GM21737 (cell line): ENCODE results near the gene LMX1B.

Experiments
- ATAC-seq: cut with Tn5 transposase; IDR thresholded peaks from one replicate; pipeline ENCODE4 v1.9.1; 2021; ENCODE audit warnings: mild to moderate bottlenecking, moderate library complexity; ENCODE audit not compliant: unreplicated experiment

Gene LMX1B

GRCh38 chr9:126630458-126631237 lies 16.9 kb downstream of the LMX1B start:
- no peak for ATAC-seq

GRCh38 chr9:126631254-126631653 lies 17.5 kb downstream of the LMX1B start:
- no peak for ATAC-seq

GRCh38 chr9:126633881-126634558 lies 20.3 kb downstream of the LMX1B start:
- ATAC-seq, result no peak

- ATAC-seq, result no peak
Observed at GRCh38 chr9:126635061-126635460, 21.3 kb downstream of the LMX1B start.

GRCh38 chr9:126635661-126636439 lies 22.1 kb downstream of the LMX1B start:
- no peak for ATAC-seq

- no peak for ATAC-seq
Observed at GRCh38 chr9:126636983-126637798, 23.5 kb downstream of the LMX1B start.

- no peak for ATAC-seq
Observed at GRCh38 chr9:126638571-126639132, 24.9 kb downstream of the LMX1B start.

GRCh38 chr9:126639318-126640000 lies 25.7 kb downstream of the LMX1B start:
- no peak for ATAC-seq

GRCh38 chr9:126641118-126641851 lies 27.6 kb downstream of the LMX1B start:
- no peak for ATAC-seq

GRCh38 chr9:126642010-126642744 lies 28.4 kb downstream of the LMX1B start:
- no peak for ATAC-seq

- ATAC-seq, result no peak
Observed at GRCh38 chr9:126642839-126643238, 29.1 kb downstream of the LMX1B start.

GRCh38 chr9:126643945-126644527 lies 30.3 kb downstream of the LMX1B start:
- ATAC-seq, result no peak

GRCh38 chr9:126646162-126646561 lies 32.4 kb downstream of the LMX1B start:
- no peak for ATAC-seq

GRCh38 chr9:126647585-126648411 lies 34.1 kb downstream of the LMX1B start:
- no peak for ATAC-seq

- ATAC-seq, result no peak
Observed at GRCh38 chr9:126649477-126649876, 35.7 kb downstream of the LMX1B start.

- ATAC-seq, result no peak
Observed at GRCh38 chr9:126650404-126651341, 36.9 kb downstream of the LMX1B start.
